Fibroblast of lung (primary cell): ENCODE data around the gene HTR3C. TPM values are rescaled to one million over a fixed set of nuclear protein-coding genes. Genes with fewer than 3 reads are reported as not detected.

Experiments
- DNase-seq, 2 donors: peaks; one replicate each; pipeline versions ENCODE4 v3.0.0 to v3.0.0-alpha.2; 2010; ENCODE audit warnings: low read depth in 2 of 2
- H2AFZ ChIP-seq: 2 replicates; pipeline ENCODE4 v1.5.1; 2012; ENCODE audit warnings: low read length, control low read depth, inconsistent platforms
- H3K27ac ChIP-seq: 2 replicates; pipeline ENCODE4 v1.5.1; 2011; ENCODE audit warnings: low read length, control low read depth; ENCODE audit not compliant: insufficient read depth
- H3K27me3 ChIP-seq: 2 replicates; pipeline ENCODE4 v1.5.1; 2011; ENCODE audit warnings: mild to moderate bottlenecking, low read length; ENCODE audit not compliant: control insufficient read depth, insufficient read depth
- H3K36me3 ChIP-seq: 2 replicates; pipeline ENCODE4 v1.5.1; 2011; ENCODE audit warnings: low read length; ENCODE audit not compliant: control insufficient read depth, insufficient read depth
- H3K4me1 ChIP-seq: 2 replicates; pipeline ENCODE4 v1.5.1; 2011; ENCODE audit warnings: low read length; ENCODE audit not compliant: control insufficient read depth, insufficient read depth; ENCODE audit errors: extremely low read depth
- H3K4me2 ChIP-seq: 2 replicates; pipeline ENCODE4 v1.5.1; 2011; ENCODE audit warnings: low read length, control low read depth; ENCODE audit not compliant: insufficient read depth; ENCODE audit errors: extremely low read depth
- H3K4me3 ChIP-seq, 4 experiments: fragments of 200-600 bp in 1 of 4; sonication (generic) in 1 of 4; replicated peaks in 1 of 4; 2 replicates each; pipeline ENCODE4 v1.5.1; 2011 to 2016; ENCODE audit warnings: low read length in 4 of 4, low read depth in 3 of 4, mild to moderate bottlenecking in 3 of 4, control low read depth in 2 of 4, inconsistent platforms in 1 of 4, mixed read lengths in 1 of 4; ENCODE audit not compliant: insufficient read depth in 1 of 4; ENCODE audit errors: control extremely low read depth in 1 of 4
- H3K79me2 ChIP-seq: 2 replicates; pipeline ENCODE4 v1.5.1; 2012; ENCODE audit warnings: mild to moderate bottlenecking, low read length, inconsistent platforms; ENCODE audit not compliant: control insufficient read depth, insufficient read depth
- H3K9ac ChIP-seq: 2 replicates; pipeline ENCODE4 v1.5.1; 2011; ENCODE audit warnings: mild to moderate bottlenecking, low read length, control low read depth; ENCODE audit not compliant: insufficient read depth
- H3K9me3 ChIP-seq: 2 replicates; pipeline ENCODE4 v1.5.1; 2012; ENCODE audit warnings: low read depth, low read length; ENCODE audit not compliant: control insufficient read depth, insufficient read depth
- H4K20me1 ChIP-seq: 2 replicates; pipeline ENCODE4 v1.5.1; 2011; ENCODE audit warnings: low read length; ENCODE audit not compliant: control insufficient read depth, insufficient read depth; ENCODE audit errors: extremely low read depth
- CTCF ChIP-seq, 2 donors: IDR thresholded peaks in 1 of 2; conservative IDR thresholded peaks in 1 of 2; 1 replicate in 1 of 2; 2 replicates in 1 of 2; pipeline ENCODE4 v1.5.1; 2011 to 2012; ENCODE audit warnings: low read length in 2 of 2, control low read depth in 1 of 2, inconsistent platforms in 1 of 2, low read depth in 1 of 2, mild to moderate bottlenecking in 1 of 2
- EZH2 ChIP-seq: IDR thresholded peaks from 2 replicates; pipeline ENCODE4 v1.5.1; 2012; ENCODE audit warnings: low read length, control low read depth, mild to moderate bottlenecking; ENCODE audit errors: missing control alignments
- polyA plus RNA-seq, 2 donors: library from polyadenylated mRNA; depleted of rRNA in 1 of 2; stranded (reverse) in 1 of 2; unstranded in 1 of 2; fragments of >200 nt; gene quantifications; 2 replicates each; pipeline ENCODE4 v1.2.1, GENCODE V29; 2011 to 2012; ENCODE audit warnings: missing spikeins in 1 of 2
- total RNA-seq: library from RNA; depleted of rRNA; stranded (reverse); fragments of >200 nt; gene quantifications from 2 replicates; pipeline ENCODE4 v1.2.1, GENCODE V29; 2014

The HTR3C gene
- total and polyA plus RNA-seq, 2 donors (not counting 1 experiment from before 2014, with no cell fraction given) = not detected

- H2AFZ ChIP-seq = no peak overlapping the region
- H3K79me2 ChIP-seq = no peaks in the 10 kb centered on the region
- H3K36me3 ChIP-seq = no peaks in the 10 kb centered on the region
- H3K4me3 ChIP-seq = no peak overlapping the region
- H3K9ac ChIP-seq = no peak overlapping the region
- H3K27me3 ChIP-seq = no peaks in the 10 kb centered on the region
- TF ChIP-seq CTCF (conservative IDR thresholded peaks at IDR 0.05 in 1 of 2, IDR thresholded peaks at IDR 0.05 in 1 of 2; ENCODE audit: low read depth in 1 of 2, low read length in 2 of 2) (no peak), EZH2 (no peak)
- H4K20me1 ChIP-seq = no peaks in the 10 kb centered on the region
- no peak overlapping the region for H3K27ac ChIP-seq
- DNase-seq = peak; percentile 33 to 36
- H3K4me1 ChIP-seq = no peaks in the 10 kb centered on the region
- H3K4me2 ChIP-seq = no peak overlapping the region
- no peaks in the 10 kb centered on the region for H3K9me3 ChIP-seq
These were observed 26.0 kb downstream of the HTR3C start for GRCh38 chr3:184078851-184079250.

GRCh38 chr3:184081116-184081830 lies 28.4 kb downstream of the HTR3C start:
- H3K36me3 ChIP-seq = no peaks in the 10 kb centered on the region
- no peaks in the 10 kb centered on the region for H4K20me1 ChIP-seq
- H3K79me2 ChIP-seq = no peaks in the 10 kb centered on the region
- TF ChIP-seq CTCF (conservative IDR thresholded peaks at IDR 0.05 in 1 of 2, IDR thresholded peaks at IDR 0.05 in 1 of 2; ENCODE audit: low read depth in 1 of 2, low read length in 2 of 2) = no peak
- no peak for TF ChIP-seq EZH2
- no peak for DNase-seq
- H3K4me2 ChIP-seq = no peak overlapping the region
- no peaks in the 10 kb centered on the region for H3K9me3 ChIP-seq
- no peaks in the 10 kb centered on the region for H3K27me3 ChIP-seq
- no peak overlapping the region for H2AFZ ChIP-seq
- no peak overlapping the region for H3K27ac ChIP-seq
- H3K4me1 ChIP-seq = no peaks in the 10 kb centered on the region
- H3K9ac ChIP-seq = no peak overlapping the region
- H3K4me3 ChIP-seq = no peak overlapping the region

GRCh38 chr3:184082034-184082433 lies 29.2 kb downstream of the HTR3C start:
- no peaks in the 10 kb centered on the region for H3K27me3 ChIP-seq
- no peaks in the 10 kb centered on the region for H3K9me3 ChIP-seq
- no peaks in the 10 kb centered on the region for H3K79me2 ChIP-seq
- no peak for TF ChIP-seq CTCF (conservative IDR thresholded peaks at IDR 0.05 in 1 of 2, IDR thresholded peaks at IDR 0.05 in 1 of 2; ENCODE audit: low read depth in 1 of 2, low read length in 2 of 2)
- TF ChIP-seq EZH2 = no peak
- H3K4me1 ChIP-seq = no peaks in the 10 kb centered on the region
- no peak overlapping the region for H3K9ac ChIP-seq
- no peak overlapping the region for H3K27ac ChIP-seq
- no peak overlapping the region for H3K4me2 ChIP-seq
- H3K4me3 ChIP-seq = no peak overlapping the region
- H2AFZ ChIP-seq = no peak overlapping the region
- H4K20me1 ChIP-seq = no peaks in the 10 kb centered on the region
- no peak for DNase-seq
- H3K36me3 ChIP-seq = no peaks in the 10 kb centered on the region
